ENCODE data around the gene L3MBTL3.
A peak's percentile ranks its signal among the peaks of the same experiment; 100 is the strongest.

Gene L3MBTL3

DNA sequence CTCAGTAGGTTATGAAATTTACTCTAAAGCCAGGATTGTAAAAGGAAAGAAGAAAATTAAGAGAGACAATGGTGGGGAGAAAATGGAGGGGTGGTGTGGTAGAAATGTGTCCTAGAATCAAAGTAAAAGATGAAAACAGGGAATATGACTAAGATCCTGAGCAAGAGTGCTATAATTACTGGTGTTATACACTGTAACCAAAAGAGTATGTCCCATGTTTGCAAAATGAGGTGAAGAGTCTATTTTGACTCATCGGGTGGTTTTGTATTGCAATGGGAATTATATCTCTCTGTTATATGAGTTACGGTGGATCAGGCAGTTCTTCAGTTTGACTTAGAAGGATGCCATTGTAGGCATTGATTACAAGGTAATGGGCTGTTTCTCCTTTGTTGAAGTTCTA is 8.5 kb downstream of the L3MBTL3 start:
- FAIRE-seq (no peak), DNase-seq (ENCODE audit: insufficient read length, low spot score) (no peak)

DNA sequence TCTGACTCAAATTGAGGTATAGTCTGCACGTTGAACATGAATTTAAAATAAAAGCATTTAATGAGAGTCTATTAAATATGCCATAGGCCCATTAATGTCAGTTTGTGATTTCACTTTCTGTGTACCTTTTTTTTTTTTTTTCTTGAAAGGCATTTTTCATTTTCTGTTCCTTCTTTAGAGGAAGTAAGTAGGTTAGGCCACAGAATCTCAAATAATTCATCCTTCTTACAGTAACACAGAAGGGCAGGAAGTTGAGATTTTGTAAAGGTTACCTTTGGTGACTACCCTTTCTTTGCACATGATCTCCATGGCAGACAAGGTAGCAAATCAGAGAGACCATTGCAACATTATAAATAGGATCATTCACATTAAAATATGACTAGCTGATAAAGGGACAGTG is 9.6 kb downstream of the L3MBTL3 start:
- peak; percentile 88 for FAIRE-seq

DNA sequence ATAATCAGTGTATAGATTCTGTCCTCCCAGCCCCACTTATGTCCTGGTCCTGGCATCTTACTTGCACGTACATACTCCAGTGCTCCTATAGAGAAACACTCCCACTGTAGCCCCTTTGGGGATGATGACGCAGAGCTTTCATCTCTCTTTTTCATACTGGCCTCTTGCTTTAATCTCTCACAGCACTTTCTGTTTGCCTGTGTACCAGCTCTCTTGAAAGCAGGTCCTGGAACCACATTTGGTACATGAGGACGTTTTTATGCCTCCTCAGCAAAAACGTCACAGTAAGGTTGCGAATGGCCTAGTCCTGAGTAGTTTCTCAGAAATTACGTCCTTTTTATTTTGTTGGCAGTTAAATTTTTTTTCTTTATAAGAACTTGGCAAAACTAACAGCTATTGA is 10.8 kb downstream of the L3MBTL3 start:
- FAIRE-seq, result no peak
- no peak for DNase-seq (ENCODE audit: insufficient read length, low spot score)

More for the DNA sequence above, 9.6 kb downstream of the L3MBTL3 start:
- DNase-seq (ENCODE audit: insufficient read length, low spot score), result peak; percentile 15

DNA sequence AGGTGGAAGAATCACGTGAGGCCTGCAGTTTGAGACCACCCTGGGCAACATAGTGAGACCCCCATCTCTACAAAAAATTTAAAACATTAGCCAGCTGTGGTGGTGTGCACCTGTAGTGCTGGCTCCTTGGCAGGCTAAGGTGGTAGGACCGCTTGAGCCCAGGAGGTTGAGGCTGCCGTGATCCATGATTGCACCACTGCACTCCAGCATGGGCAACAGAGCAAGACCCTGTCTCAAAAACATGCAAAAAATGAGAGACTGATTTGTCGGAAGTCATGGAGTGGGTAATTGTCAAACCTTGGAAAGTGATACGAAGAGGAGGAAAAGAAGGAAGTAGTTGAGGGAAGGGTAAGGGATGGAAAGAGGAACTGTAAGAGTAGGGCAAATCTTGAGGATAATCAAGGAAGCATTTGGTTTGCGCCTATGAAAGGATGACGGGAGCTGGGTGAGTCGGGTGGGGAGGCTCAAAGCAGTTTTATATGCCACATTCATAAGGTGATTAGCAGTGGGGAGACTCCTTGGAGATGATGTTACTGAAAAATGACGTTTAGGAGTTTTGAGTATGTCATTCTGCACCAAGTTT is 14.5 kb downstream of the L3MBTL3 start:
- DNase-seq (ENCODE audit: insufficient read length, low spot score), result no peak
- FAIRE-seq, result no peak

DNA sequence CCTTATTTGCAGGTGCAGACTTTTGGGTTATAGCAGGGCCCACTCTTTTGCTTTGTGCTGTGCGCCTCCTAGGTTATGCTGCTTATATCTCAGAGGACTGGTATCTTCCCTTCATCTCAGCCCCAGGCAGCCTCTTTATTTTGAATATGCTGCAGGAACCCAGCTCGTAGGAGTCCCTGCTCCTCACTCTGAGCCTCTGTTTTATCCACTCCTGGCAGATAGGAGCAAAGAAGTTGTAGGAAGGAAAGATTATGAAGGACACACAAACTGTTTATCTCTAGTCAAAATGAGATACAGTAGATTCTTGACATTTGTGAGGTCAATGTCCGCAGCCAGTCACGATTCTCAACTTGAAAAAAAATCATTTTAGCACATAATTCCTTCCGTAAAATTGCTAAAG is 15.6 kb downstream of the L3MBTL3 start:
- DNase-seq (ENCODE audit: insufficient read length, low spot score) (no peak), FAIRE-seq (no peak)

DNA sequence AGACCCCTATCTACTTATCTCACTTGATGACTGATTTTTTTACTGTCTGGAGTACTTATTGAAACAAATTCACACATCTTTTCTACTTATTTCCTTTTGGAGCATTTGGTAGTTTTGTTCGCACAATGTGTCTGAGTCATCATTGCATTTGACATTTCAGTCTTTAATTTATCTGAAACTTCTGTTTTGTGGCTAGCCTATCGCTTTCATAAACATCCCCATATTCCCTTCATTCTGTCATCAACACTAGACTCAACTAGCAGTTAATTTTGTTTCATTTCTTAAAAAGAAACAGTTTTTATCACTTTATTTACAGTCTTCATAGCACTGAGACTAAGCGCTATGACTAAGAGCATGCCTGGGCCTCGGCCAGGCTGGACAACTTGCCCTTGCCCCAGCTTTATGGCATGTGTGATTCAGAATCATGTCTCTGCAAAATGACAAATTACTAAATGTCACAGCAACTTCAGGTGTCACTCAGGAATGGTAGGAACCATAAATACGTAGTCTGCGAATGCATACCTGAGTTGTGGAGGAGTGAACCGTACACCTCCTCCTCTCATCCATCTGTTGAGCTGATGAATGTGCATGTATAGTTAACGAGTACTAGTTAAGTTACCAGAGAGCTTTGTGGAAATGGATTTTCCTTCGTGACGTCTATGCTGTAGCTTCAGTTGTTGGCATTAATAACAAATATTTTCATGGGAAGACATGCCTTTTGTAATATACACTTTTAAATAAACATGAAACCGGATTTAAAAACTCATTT is 16.2 kb downstream of the L3MBTL3 start:
- no peak for DNase-seq (ENCODE audit: insufficient read length, low spot score)
- FAIRE-seq, result no peak

DNA sequence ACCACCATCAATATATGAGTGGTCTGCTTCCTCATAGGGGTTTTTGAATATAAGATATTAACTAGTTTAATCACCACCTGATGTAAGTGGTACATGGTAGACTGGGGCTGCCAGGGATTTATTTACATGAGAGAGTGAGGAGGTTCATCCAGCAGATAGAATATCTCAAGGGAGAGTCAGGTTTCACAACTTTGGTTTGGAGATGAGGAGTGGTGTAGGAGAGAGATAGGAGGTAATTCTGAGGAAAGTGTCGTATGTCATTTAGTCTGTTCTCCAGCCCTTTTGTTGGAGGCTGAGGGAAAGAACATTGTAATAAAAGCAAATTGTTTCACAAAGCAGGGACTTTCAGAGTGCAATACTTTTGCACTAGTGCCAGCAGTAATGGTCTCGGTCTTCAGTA is 16.8 kb downstream of the L3MBTL3 start:
- FAIRE-seq, result no peak
- no peak for DNase-seq (ENCODE audit: insufficient read length, low spot score)

DNA sequence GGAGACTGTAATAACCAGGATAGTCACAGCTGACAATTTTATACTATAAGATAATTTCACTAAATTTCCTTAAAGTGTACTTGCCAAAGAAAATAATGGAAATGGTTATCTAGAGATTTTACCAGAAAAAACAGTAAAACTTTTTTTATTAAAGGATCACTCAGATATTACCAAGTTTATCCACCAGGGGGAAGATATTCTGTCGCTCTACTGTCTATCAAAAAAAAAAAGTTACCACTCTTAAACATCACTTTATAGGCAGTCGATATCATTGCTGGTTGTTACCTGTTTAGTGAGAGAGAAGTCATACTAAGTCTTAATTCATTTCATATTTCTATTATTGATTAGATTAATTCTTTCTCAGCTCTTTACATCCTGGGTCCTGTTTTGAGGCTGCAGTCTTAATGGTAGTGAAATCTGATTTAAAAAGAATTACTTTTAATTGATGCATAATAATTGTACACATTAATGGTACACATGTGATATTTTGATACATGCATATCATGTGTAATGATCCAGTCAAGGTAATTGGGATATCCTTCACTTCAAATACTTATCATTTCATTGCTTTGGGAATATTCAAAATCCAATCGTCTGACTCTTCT is 18.9 kb downstream of the L3MBTL3 start:
- peak; percentile 53 for FAIRE-seq
- DNase-seq (ENCODE audit: insufficient read length, low spot score), result no peak

DNA sequence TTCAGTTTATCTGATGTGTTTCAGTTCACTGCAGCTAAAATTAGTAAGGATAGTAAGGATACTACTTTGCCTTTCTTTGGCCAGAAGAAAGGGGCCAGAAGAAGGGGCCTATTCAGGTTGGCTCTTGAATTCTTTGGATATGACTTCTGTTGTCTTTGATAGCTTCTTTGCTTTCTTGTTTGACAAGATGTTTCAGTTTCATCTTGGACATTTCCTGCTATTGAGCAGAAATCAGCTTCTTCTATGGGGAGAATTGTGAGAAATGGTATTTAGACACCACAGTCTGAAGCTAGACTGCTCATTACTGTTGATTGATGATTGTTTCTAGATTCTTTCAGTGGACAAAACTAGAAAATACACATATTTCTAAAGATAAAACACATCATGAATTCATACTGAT is 23.2 kb downstream of the L3MBTL3 start:
- DNase-seq (ENCODE audit: insufficient read length, low spot score), result no peak
- peak; percentile 63 for FAIRE-seq

DNA sequence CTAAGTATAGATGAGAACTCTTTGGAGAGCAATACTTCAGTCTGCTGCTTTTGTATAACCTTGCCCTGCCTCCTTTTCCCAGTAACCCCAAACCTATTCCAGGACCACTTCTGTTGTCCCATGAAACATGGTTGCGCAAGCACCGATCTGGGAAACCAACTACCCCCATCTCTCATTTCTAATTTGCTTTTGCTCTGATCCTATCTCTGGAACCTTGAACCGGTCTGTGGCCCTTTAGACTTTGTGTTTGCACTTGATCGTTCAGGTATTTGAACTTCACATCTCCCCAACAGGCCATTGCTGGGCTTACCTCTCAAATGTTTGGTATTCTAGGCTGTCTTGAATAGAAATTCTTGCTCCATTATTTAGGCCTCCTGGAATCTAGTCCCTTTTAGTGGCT is 25.0 kb downstream of the L3MBTL3 start:
- FAIRE-seq, result no peak
- DNase-seq (ENCODE audit: insufficient read length, low spot score), result no peak

DNA sequence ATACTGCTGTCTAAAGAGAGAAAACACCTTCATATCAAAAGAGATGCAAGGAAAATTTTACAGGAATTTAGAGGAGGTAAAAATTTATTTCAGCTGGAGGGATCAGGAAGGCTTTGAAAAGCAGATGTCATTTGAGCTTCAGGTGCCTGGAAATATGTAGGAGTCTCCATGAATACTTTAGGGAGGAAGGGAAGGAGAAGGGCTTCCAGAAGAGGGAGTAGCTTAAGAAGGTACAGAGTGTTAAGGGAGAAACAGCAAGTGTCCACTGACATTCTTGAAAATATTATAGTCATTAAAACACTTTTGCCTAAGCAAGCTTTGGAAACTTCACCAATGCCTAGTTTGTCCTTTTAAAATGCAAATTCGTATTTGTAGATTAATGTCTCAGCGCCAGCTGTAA is 27.2 kb downstream of the L3MBTL3 start:
- DNase-seq (ENCODE audit: insufficient read length, low spot score) (no peak), FAIRE-seq (no peak)

DNA sequence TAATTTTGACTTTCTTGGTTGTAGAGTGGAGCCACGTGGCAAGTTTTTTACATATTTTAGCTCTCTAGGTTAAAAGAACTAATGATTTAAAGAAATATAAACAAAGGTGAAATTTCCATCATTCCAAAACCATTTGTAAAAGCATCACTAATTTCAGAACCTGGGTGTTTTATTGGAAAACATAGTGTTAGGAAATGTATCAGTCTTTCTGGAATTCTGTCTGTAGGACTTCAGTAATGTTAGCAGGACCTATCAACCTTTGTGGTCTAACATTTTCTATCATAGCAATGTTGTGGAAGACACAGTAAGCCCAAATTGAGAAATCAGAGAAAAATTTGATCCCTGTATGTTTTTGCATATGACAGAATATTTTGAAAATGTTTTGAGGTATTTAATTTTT is 28.3 kb downstream of the L3MBTL3 start:
- DNase-seq (ENCODE audit: insufficient read length, low spot score) (no peak), FAIRE-seq (peak; percentile 67)

DNA sequence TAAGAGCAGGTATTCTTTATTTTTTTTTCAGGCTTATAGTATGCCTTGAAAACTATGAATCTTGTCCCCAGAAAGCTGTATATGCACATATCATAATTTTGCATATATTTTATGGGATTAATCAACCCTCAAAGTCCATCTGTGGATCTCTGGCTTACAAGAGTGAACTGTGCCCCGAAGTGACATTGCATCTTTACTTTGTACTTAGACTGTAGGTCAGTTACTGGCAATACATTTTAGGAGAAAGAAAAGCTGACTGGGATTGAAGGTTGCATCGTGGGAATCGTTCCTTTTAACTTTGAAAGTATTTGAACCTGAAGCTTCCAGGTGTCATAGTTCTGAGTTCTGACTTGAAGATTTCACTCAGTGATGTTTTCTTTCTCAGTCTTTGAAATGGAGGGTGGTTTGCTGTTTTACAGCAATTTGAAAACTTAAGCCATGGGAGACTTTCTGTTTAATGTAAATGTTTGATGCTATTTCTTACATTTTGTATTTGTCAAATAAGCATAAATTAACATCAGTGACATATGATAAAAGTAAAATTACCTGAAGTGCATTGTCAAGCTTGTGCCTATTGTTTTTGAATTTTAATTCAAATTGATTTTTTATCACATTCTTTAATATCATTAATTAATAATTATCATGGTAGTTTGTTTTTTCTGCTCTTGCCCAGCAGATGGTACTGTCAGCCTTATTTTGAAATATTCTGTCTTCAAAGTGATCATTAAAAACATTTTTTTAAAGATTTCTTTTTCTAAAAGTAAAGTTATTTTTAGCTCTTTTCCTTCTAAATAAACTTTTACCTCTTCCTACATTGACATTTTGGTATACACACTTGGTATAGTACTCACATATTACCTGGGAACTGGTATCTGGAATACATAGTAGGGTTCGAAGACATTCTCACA is 29.0 kb downstream of the L3MBTL3 start:
- FAIRE-seq (no peak), DNase-seq (ENCODE audit: insufficient read length, low spot score) (no peak)

DNA sequence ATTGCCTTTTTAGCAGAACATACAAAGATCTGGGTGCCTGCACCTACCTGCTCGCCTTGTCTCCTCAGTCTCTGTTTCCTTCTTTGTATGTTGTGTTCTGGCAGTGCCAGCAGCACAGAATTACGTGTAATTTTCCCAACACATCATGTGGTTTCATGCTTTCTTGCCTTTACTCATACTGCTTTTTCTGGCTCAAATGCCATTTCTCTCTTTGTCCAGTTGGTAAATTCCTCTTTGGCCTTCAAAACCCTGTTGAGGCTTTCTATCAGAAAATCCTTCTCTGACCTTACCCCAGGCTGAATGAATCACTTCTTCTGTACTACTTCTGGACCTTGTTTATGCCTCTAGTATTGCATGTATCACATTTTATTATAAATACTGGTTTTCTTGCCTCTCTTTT is 31.8 kb downstream of the L3MBTL3 start:
- no peak for FAIRE-seq
- no peak for DNase-seq (ENCODE audit: insufficient read length, low spot score)

DNA sequence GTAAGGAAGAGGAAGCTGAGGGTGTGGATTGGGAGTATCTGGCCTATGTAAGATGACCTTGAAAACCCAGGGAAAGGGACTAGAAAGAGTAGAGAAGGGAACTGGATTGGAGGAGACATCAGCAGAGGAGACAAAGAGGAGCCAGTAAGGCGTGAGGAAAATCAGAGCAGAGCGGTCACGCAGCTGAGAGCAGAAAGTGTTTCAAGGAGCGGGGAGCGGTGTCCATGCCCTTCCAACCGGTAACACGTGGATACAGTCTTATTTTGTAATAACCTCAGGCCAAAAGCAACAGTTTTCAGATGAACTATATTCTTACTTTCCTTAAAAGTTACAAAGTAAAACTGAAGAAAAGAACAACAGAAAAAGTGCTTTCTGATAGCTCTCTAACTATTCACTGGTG is 36.3 kb downstream of the L3MBTL3 start:
- DNase-seq (ENCODE audit: insufficient read length, low spot score) (no peak), FAIRE-seq (no peak)

DNA sequence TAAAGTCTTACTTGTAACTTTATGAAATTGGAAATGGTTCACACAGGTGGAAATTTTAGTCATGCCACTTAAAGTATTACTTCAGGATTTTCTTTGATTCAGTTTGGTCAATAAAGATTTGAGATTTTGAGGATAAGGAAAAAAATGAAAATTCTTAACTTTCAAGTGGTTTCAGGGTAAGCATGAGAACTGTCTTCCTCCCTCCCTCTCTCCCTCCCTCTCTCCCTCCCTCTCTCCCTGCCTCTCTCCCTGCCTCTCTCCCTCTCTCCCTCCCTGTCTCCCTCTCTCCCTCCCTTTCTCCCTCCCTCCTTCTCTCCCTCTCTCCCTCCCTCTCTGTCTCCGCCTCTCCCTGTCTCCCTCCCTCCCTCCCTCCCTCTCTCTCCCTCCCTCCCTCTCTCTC is 36.9 kb downstream of the L3MBTL3 start:
- FAIRE-seq (no peak), DNase-seq (ENCODE audit: insufficient read length, low spot score) (no peak)

DNA sequence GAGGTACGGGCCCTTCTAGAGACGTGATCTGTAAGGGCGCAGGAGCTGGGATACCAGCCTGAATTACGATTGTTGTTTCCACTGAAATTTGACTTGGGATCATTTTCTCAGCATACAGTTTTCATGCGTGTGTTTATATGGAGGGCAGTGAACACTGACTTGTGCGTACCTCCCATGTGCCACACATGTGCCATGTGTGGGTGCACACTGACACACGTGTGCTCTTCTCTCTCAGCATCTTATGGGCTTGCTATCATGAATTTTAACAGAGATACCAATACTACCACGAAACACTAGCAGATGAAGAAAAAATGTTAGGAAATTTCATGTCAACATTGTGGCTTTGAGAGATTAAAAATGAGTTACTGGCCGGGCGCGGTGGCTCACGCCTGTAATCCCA is 39.1 kb downstream of the L3MBTL3 start:
- no peak for FAIRE-seq

DNA sequence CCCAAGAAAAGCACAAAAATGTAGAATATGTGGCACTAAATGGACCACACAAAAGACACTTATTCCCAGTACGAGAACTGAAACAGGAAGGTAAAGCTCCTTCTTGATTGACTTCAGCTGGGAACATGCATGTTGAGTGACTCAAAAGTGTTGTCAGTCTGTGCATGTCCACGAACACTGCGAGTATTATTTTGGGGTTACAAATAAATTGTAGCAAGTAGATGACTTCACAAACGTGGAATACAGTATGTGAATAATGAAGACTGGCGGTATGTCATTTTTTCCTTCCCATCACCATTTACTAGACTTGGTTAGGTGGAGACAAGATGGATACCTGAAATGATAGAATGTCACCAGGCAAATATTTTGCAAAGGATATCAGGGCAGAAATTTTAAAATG is 45.4 kb downstream of the L3MBTL3 start:
- FAIRE-seq (no peak), DNase-seq (ENCODE audit: insufficient read length, low spot score) (no peak)

More for the DNA sequence above, 39.1 kb downstream of the L3MBTL3 start:
- DNase-seq (ENCODE audit: insufficient read length, low spot score), result no peak

DNA sequence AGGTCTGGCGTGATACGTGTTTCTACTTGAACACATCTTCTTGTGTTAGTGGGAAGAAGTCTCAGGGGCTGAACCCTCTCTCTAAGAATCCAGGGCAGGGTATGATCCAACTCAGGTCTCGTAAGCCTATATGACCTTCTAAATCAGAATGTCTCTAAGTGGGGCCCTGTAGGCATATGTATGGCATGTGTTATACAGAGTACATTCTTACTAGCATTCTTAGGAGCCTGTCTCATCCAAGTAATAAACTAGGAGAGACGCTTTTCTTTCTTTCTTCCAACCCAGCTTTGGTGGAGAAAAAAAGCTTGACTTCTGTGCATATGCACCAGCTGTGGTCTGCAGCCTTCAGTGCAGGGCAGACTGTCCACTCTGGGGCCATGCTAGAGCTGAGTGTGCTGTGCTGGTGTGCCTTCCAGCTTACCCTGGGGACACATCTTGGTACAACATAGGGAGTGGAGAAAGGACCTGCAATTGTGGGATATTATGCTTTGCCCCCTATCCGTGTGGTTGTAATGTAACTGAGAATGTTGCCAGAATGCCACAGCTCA is 47.3 kb downstream of the L3MBTL3 start:
- no peak for DNase-seq (ENCODE audit: insufficient read length, low spot score)
- FAIRE-seq, result no peak

DNA sequence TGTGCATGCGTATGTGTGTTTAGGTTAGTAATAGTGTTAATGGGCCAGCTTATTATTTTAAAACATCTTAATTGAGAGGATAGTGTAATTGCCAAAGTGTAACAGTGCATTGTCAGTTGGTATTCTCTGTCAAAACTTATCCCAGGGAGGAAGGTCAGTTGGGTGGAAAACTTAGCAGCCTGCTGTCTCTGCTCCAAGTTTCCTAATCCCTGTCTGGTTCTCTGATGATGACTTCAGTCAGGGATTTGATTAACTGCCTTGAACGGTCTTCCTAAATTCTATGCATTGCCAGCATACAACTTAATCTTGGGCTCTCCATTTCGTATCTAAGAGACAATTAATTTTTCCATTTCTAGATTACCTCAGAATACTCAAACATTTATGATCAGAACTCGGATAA is 51.1 kb downstream of the L3MBTL3 start:
- no peak for FAIRE-seq
- no peak for DNase-seq (ENCODE audit: insufficient read length, low spot score)

DNA sequence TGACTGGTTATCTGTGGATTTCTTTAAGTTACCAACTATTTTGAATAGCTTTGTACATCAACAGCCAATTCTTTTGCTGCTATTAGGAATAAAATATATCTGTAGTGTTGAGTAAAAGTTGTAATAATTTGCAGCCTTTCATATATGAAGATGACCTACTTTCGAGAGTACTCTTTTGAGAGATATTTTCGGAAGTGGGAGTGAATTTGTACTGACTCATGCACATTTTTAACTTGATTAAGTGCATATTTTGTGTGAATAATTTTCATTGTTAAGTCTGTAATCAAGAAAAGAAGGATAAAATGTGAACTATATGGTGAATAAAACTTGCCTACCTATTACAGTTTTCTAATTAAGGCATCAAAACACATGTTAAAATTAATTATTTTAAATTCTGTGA is 51.9 kb downstream of the L3MBTL3 start:
- FAIRE-seq (peak; percentile 11), DNase-seq (ENCODE audit: insufficient read length, low spot score) (no peak)

Data from GM19239 (cell line).